Measurements from ENCODE around the gene EP400.

- TF ChIP-seq CTCF (conservative IDR thresholded peaks at IDR 0.05): no peak
- no peak for TF ChIP-seq ZFX (IDR thresholded peaks at IDR 0.05)
Observed at GRCh38 chr12:132085291-132085635, 135.5 kb downstream of the EP400 start.
